ENCODE measurements around the gene FOXQ1. TPM values are rescaled to one million over a fixed set of nuclear protein-coding genes. Genes with fewer than 3 reads are reported as not detected.

Gene FOXQ1, protein sequence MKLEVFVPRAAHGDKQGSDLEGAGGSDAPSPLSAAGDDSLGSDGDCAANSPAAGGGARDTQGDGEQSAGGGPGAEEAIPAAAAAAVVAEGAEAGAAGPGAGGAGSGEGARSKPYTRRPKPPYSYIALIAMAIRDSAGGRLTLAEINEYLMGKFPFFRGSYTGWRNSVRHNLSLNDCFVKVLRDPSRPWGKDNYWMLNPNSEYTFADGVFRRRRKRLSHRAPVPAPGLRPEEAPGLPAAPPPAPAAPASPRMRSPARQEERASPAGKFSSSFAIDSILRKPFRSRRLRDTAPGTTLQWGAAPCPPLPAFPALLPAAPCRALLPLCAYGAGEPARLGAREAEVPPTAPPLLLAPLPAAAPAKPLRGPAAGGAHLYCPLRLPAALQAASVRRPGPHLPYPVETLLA
- total RNA-seq, result not detected

DNA sequence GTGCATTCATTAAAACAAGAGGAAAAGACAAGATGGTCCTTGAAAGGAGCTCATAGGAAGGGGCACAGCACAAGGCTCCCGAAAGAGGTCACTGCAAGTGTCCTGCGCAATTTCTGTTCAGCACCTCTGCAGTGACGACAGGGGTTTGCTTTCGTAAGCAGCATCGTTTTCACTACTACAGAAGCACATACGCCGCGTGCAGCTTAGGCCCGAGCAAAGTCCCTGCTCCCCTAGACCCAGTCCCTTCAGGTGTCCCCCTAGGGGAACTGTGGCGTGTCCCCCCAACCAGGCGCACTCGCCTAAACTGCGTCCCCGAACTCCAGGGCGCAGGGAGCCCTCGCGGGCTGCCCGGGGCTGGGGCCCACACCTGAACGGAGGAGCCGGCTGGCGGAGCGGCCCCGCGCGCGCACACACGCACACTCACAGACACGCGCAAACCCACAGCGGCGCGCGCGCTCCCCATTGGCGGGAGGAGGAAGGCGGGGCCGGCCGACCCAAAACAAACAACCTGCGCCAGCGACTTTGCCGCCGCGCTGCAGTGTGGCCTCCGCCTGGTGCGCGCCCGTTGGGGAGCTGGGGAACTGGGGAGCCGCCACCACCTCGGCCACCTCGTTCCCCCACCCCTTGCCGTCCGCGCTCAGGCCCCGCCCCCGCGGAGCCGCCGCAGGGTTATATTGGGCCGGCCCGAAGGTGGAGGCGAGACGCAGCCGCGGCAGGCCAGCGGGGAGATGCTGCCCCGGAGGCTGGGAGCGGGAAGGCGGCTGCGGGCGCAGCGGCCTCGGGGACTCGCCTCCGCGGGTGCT, at the start of gene FOXQ1:
TSS of gene FOXQ1 (plus strand) at position 699 of the 803 bp plus-strand sequence. CDS start 607 bp downstream, outside the sequence.
- peak in 2 of 3 donors; percentile 31 to 42 for DNase-seq (ENCODE audit: low read depth in 2 of 3, low spot score in 2 of 3)

DNA sequence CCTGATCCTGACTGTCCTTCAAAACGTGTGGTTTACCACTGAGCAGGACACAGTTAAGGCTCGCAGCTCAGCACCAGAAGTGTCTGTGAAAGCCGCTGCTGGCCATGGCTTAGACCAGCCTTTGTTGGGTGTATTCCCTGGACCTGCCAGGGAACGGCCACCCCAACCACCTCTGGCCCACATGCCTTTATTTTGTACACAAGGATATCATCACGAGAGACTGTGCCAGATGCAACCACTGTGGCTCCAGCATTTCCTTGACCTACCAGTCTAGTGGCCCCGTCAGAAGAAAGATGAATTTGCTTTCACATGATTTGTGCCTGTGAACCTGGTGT, 49.2 kb upstream of the FOXQ1 start:
- DNase-seq (ENCODE audit: low read depth in 2 of 3, low spot score in 2 of 3), result no peak

DNA sequence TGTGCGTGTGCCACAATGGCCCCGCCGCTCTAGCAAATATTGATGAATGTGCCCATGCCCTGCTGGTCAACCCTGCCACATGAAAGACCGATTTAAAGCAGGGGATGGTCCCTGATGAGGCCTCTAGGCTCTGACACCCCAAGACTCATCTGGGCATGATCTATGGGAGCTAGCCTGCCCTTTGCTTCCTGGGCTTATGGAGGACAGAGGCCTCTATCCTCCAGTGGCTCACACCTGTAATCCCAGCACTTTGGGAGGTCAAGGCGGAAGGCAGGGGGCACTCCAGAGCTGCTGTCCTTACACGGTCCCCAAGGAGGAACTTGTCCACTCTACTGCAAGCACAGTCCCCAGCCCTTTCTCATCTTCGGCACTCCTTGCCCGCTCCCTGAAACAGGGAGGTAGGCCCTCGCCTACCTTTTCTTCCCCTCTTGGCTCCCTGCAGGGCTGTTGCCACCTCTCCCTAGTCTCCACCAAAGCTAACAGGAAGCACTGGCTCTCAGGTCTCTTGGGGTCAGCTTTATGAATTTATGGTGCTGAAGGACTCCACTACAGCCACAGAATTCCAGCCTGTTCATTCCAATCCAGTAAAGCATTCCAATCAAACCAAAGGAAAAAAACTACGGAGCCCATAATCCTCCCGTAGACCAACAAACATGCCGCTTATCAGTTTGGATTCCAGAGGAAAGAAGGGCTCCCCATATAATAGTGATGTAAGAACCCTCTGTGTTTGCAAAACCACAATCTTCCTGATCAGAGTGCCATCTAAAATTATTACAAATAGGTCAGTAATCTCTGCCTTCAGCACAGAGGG, 48.7 kb upstream of the FOXQ1 start:
- no peak for DNase-seq (ENCODE audit: low read depth in 2 of 3, low spot score in 2 of 3)

DNA sequence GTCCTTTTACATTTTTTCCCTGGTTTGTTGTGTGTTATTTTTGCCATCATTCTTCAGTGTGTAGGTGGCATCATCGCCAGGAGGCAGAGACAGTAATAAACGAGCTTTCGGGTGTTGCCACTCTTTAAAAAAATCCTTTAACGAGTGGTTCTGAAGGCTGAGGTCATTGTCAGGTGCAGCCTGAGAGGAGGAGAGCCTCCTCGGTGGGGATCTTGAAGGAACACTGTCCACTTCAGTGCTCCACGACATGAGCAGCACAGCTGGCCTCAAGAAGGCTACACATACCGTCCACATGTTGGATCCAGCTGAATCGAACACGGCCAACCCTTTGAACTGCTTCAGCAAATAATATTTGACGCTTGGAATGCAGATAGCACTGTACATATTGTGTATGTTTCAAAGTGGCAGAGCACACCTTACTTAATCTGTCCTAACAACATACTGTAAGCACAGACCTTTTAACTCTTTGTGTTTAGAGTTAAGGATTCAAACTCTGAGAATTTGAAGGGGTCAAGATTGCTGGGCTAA, 48.0 kb upstream of the FOXQ1 start:
- no peak for DNase-seq (ENCODE audit: low read depth in 2 of 3, low spot score in 2 of 3)

DNA sequence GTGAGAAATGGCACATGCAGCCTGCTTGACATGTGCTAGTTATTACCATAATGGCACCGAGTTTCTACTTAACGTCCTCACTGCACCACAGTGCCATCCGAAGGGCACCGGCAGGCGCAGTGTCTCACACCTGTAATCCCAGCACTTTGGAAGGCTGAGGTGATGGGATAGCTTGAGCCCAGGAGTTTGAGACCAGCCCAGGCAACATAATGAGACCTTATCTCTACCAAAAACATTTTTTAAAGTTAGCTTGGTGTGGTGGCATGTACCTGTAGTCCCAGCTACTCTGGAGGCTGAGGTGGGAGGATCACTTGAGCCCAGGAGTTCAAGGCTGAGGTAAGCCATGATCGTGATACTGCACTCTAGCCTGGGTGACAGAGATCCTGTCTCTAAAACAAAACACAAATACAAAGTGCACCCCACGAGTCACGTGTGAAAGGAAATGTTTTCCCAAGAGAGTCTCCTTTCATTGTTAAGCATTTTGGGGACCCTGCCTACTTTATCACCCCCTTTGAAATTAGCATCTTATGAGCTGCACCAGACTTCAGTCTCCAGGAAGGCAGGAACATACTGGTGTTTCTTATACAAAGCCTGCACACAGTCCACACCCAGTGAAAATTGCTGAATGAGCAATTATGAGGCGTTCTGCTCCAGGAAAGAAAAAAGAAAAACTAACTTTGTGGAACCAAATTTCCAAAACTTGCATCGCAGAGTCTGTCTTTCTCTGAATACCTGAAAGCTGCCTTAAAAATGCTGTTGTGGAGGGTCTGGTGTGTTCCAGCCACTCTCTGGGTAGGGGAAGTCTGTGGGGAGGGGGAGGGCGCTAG, 47.1 kb upstream of the FOXQ1 start:
- DNase-seq (ENCODE audit: low read depth in 2 of 3, low spot score in 2 of 3), result no peak

DNA sequence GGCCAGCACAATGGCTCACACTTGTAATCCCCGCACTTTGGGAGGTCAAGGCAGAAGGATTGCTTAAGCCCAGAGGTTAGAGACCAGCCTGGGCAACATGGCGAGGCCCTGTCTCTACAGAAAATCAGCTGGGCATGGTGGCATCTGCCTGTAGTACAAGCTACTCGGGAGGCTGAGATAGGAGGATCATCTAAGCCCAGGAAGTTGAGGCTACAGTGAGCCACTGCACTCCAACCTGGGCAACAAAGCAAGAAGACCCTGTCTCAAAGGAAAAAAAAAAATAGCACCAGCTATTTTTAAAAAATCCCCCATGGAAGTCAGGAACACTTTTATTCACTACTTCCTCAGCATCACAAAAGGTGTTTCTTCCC, 45.2 kb upstream of the FOXQ1 start:
- no peak for DNase-seq (ENCODE audit: low read depth in 2 of 3, low spot score in 2 of 3)

DNA sequence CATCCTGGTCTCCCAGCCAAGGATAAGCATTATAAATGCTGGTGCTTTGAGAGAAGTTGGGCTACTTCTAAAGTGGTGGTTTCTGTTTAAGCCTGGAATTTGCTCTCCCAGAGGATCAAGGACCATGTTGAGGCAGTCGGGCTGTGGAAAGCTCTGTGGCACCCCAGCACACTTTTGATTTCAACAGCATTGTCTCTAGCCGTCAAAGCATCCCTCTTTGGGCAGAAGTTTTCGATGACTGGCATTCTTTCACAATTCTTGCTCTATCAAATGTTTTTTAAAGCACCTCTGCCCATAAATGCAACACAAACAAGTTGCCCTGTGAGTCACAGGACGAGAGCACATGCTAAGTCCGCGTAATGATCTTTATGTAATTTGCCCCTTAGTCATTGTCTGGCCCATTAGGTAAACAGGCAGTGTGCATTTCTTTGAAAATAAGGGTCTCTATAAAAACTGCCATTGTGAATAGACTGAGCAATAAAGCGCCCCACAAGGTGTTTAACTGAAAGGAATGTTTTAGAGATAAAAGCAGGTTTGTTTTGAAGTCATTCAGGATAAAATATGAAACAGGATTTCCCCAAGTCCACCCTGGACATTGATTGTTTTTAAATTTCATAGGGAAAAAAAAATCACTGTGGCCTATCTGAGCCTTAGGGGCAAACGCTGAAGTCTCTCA, 44.7 kb upstream of the FOXQ1 start:
- no peak for DNase-seq (ENCODE audit: low read depth in 2 of 3, low spot score in 2 of 3)

DNA sequence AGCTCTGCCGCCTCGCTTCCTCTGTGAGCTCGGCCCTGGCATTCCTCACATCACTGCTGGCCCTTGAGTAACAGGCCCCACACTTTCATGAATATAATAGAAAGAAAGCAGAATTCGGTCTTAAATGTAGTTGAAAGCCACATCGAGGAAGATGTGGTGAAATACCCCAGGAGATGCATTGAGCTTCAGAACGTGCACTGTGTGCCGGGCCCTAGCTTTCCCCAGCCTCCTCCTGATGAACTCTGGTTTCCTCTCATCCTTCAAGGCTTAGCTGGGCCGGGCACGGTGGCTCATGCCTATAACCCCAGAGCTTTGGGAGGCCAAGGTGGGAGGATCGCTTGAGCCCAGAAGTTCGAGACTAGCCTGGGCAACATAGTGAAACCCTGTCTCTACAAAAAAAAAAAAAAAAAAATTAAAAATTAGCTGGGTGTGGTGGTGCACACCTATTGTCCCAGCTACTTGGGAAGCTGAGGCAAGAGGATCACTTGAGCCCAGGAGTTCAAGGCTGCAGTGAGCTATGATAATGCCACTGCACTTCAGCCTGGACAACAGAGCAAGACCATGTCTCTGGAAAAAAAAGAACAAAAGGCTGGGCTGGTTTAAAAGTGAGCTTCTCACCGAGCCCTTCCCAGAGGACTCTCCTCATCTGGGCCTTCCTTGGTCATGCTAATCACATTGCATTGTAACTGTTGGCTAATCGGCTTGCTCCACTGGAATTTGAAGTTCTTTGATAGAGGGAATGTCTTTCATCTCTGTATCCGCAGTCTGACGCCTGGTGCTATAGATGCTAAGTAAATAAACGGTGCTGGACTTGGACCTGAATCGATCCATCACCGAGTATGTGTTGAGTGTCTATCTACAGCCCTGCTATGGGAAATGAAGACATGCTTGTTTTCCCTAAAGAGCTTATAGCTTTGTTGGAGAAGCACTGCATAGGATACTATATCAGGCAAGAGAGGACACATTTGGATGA, 43.8 kb upstream of the FOXQ1 start:
- DNase-seq (ENCODE audit: low read depth in 2 of 3, low spot score in 2 of 3), result no peak

DNA sequence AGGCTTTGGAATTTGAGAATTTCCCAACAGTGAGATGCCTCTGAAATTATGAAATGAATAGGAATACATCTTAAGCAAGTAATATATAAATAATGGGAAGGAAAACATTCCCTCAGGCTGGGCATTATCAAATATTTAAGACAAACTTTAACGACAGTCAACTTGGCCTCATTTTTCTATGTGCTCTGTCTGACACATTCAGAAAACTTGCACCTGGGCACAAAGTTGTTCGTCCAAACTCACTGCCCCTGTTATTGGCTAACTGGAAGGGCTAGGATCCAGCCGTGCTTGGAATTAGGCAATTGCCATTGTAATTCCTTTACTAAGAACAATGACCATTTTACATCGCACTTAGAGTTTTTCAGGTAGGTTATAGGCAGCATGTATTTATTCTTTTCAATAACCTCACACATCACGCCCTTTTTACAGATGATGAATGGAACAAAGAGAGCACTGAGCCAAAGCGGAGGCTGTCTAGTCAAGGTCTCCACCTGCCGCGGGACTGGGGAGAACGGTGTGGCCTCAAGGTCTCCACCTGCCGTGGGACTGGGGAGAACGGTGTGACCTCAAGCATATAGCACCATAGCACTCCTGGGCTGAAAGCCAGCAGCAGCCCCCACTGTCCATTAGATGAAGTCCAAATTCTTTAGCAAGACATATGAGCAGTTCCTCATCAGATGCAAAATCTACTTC, 40.7 kb upstream of the FOXQ1 start:
- DNase-seq (ENCODE audit: low read depth in 2 of 3, low spot score in 2 of 3), result no peak

DNA sequence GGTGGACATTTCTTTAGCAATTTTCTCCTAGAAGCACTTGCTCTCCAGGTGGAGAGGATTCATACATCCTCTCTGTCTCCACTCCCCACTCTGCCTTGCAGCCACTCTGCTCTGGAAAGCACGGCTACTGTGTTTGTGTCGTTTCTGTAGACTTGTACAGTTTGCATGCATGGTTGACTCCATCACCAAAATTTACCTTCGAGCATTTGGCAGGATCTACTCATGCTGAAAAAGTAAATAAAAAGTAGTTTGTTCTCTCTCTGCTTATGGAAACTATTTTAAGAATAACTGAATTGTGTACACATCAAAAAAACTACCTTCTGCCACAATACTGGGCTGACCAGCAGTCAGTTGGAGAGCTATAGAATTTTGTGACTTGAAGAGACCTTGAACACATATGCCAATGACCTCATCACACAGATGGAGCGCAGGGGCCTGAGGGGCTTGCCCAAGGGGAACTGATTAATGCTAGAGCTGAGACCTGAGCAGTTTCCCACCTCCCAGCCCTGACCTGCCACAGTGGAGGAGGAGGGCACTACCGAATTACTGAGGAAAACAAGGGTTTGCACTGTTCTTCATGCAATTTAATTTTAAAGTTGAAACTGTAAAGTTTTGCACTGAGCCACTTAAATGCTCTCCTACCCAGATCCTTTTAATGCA, 33.7 kb upstream of the FOXQ1 start:
- DNase-seq (ENCODE audit: low read depth in 2 of 3, low spot score in 2 of 3), result no peak

DNA sequence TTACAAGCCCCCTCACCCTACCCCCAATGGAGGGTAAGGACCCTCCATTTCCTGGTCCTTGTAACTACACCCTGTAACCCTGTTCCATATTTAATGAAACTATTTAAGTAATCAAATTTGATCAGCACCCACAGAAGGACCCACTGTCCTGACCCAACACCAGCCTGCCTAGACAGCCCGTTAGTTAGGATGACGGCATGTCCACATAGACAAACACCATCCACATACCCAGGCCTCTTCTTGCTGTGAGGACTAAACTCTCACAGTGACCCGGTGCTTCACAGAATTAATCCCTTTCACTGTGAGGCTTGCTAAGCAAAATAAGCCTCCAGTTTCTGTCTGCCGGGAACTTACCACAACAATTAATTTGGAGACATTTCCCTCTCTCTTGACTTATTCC, 32.8 kb upstream of the FOXQ1 start:
- DNase-seq (ENCODE audit: low read depth in 2 of 3, low spot score in 2 of 3), result no peak

DNA sequence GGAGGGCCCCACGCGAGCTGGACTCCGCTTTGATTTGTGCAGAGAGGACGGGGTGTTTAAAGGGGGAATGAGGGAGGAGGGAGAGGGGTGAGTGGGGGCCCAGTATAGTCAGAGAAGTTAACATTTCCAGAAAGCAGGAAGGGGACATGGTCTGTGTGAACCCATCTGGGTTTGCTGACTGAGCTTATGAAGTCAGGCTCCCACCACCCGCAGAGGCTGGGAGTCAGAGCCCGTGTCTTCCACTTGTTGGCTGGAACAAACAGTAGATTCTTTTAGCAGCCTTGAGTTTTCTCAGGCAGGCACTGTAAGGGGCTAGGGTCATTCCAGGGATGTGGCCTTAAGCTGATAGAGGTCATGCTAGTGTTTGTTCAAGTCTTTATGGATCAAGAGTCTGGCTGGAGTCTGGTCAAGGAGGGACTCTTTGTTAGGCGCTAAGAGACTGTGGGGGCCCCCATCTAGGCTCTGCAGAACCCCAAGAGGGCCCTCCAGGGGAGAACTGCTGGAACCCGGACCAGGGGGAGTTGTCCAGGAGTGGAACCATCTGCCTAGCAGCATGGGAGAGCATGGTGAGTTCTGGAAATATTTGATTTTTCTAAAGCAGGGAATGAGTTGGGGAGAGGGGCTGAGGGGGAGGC, 31.1 kb upstream of the FOXQ1 start:
- no peak for DNase-seq (ENCODE audit: low read depth in 2 of 3, low spot score in 2 of 3)

DNA sequence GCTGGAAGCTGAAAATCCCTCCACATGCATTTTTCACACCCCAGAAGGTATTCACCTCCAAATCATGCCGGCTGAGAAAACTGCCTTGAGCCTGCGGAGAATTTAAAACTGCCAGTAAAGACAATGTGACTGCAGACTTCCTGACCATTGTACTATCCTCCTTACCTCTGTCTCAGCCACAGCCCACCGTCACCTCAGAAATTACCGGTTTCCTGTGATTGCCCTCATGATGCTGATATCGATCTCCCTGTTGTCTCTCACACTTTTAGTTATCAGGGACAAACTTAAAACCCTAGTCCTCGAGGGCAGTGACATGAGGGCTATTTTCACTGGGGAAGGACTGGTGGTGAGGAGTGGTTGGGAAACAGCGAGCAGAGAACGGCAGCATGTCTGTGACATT, 30.2 kb upstream of the FOXQ1 start:
- no peak for DNase-seq (ENCODE audit: low read depth in 2 of 3, low spot score in 2 of 3)

DNA sequence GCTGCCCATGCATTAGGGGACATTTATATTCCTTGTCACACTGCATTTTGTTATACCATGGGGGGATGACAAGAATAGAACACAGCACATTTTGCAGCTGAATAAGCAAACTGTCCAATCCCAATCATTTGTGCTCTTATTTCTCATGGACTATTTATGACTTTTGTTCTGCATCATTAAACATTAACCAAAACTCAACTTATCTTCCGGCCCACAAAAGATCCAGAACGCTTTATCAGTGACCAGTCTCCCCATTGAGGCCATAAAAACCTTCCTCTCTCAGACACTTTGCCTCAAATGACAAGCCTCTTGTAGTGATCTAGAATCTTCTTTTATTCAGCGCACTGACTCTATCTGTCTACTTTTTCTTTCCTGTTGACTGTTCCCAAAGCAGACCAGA, 28.4 kb upstream of the FOXQ1 start:
- no peak for DNase-seq (ENCODE audit: low read depth in 2 of 3, low spot score in 2 of 3)

DNA sequence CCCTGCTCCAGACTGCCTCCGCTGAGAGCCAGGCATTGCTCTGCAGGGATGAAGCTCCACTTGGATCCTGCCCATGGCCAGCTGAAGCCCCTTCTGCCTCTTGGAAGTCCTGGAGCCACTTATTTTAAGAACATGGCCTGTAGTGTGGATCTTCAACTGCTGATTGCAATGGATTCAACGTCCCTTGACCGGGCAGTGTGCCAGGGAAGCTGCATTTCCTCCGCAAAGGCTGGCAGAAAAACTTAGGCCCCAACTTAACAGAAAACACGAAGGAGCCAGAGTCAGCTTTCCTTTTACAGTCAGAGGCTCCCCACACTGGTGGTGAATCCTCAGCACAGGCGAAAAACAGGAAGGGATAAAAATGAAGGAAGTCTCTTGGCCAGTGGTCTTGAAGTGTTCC, 26.3 kb upstream of the FOXQ1 start:
- no peak for DNase-seq (ENCODE audit: low read depth in 2 of 3, low spot score in 2 of 3)

DNA sequence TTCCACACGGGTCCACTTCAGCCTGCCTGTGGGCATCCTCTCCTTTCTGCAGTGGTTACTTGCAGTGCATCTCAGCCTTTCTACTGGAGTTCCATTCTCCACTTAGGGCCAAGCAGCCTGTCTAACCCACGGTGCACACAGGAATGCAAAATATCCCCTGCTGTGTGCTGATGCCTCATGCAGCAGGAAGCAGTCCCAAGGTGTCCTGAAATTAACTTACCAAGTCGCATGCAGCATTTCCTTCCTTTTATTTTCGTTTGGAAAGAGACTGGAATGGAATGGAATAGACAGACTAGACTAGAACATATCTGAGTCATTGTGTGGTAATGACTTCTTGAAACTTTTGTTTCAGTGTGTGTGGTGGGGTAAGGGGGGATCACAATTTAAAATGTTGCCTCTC, 25.9 kb upstream of the FOXQ1 start:
- no peak for DNase-seq (ENCODE audit: low read depth in 2 of 3, low spot score in 2 of 3)

DNA sequence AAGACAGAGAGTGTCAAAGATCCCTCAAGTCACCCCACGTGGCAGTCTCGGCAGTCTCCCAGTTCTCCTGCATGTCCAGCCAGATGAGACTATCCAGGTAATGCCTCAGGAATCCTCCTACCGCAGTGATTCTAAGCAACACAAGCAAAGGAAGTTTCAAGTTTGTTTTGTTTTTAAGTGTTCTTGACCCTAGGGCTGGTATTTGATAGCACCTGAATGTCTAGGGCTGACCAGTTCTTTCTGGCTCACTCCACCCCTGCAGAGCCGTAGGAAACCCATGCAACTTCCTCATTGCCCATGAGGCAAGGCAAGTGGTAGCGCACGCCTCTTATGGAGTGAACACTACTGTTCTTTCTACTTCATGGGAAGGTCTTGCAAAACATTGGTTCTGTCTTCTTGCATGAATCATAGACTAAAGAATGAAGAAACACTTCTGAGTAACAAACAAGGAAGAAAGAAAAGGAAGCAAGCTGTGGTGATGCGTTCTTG, 24.8 kb upstream of the FOXQ1 start:
- DNase-seq (ENCODE audit: low read depth in 2 of 3, low spot score in 2 of 3), result no peak
